ENCODE measurements around the gene PIM3.

The PIM3 gene

GRCh38 chr22:49936018-49936972, 24.3 kb upstream of the PIM3 start:
- no peak for TF ChIP-seq CTCF (IDR thresholded peaks at IDR 0.05)

GRCh38 chr22:49936973-49937757, 23.4 kb upstream of the PIM3 start:
- no peak for TF ChIP-seq CTCF (IDR thresholded peaks at IDR 0.05)

GRCh38 chr22:49937758-49938564, 22.6 kb upstream of the PIM3 start:
- TF ChIP-seq CTCF (IDR thresholded peaks at IDR 0.05) = no peak

- no peak for TF ChIP-seq CTCF (IDR thresholded peaks at IDR 0.05)
These were observed 21.9 kb upstream of the PIM3 start for GRCh38 chr22:49938565-49939136.

DNA sequence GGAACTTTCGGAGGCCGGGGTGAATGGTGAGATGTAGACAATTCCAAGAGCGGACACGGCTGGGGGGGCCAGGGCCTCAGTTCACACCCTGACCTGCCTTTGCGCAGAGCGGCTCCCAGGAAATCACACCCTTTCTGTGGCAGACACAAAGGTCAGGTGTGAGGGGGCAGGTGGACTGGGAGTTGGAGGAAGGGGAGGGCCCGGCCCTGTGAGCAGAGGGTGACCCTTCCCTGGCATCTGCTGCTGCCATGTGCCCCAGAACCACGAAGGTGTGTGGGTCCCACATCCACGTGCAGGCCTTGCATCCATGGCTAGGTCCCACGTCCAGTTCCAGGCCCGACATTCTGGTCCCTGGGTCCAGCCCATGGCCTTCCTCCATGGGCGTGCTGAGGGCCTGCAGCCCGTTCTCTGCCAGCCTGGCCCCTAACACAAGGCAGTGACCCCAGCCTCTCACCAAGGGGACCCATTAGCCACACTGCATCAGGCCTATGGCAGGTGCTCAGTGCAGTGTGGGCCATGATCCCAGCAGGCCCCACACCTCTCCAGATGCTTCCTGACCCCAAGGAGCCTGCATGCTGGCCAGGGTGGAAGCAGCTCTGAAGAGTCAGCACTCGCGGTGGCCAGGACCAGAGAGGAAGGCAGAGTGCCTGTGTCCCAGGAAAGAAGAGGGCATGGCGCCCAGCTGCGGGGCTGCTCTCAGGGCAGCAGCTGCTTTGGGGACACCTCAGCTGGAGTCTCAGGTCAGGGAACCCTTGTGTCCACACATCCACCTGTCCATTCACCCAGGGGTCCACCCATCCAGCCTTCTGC, 18.9 kb upstream of the PIM3 start:
- no peak for TF ChIP-seq CTCF (IDR thresholded peaks at IDR 0.05)

DNA sequence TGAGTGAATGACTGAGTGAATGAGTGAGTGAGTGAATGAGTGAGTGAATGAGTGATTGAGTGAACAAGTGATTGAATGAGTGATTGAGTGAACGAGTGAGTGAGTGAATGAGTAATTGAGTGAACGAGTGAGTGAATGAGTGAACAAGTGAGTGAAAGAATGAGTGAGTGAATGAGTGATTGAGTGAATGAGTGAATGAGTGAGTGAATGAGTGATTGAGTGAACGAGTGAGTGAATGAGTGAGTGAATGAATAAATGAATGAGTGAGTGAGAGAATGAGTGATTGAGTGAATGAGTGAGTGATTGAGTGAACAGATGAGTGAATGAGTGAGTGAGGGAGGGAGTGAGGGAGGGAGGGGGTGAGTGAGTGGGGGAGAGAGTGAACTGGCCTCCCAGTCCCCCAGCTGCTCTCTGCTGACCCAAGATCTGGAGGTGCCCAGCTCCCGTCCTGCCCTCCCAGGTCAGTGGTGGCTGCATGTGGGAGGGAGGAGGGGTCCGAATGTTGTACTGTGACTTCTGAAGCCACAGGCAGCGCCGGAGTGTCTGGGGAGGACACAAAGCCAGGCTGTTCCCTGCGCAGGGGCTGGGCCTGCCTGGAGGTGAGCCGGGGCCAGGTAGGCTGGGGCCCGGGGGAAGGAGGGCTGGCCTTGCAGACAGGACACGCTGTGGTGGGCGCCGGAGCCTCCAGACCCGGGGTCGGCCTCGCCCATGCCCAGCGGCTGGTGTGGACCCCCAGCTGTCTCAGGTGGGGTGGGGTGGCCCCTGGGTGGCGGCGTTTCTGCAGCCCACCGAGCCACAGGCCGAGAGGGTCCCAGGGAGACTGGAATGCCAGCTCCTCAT, 17.8 kb upstream of the PIM3 start:
- TF ChIP-seq CTCF (IDR thresholded peaks at IDR 0.05) = no peak

All from LNCAP (cell line).